Esophagus squamous epithelium (tissue), 5 donors: Measurements from ENCODE around the gene CCDC197. TPM values are rescaled to one million over a fixed set of nuclear protein-coding genes. Genes with fewer than 3 reads are reported as not detected.
A peak's percentile ranks its signal among the peaks of the same experiment; 100 is the strongest.

Experiments used
- DNase-seq: peaks from one replicate; lab custom pipeline; 2025; lab: John Stamatoyannopoulos, UW
- H3K27ac ChIP-seq, 4 donors: fragments of 200-600 bp; sonication (generic); one replicate each; pipeline ENCODE4 v1.5.1; 2016 to 2019; ENCODE audit warnings: mild to moderate bottlenecking in 1 of 4
- H3K27me3 ChIP-seq, 4 donors: fragments of 200-600 bp; sonication (generic); 1 replicate in 3 of 4; 2 replicates in 1 of 4; pipeline versions ENCODE4 v1.5.1 to v1.6.0; 2017 to 2021; ENCODE audit warnings: antibody characterized with exemption in 1 of 4
- H3K36me3 ChIP-seq, 3 donors: fragments of 200-600 bp; sonication (generic); one replicate each; pipeline ENCODE4 v1.5.1; 2016 to 2019
- H3K4me1 ChIP-seq, 3 donors: fragments of 200-600 bp; sonication (generic); one replicate each; pipeline ENCODE4 v1.5.1; 2017 to 2019
- H3K4me3 ChIP-seq, 4 donors: fragments of 200-600 bp; sonication (generic); 1 replicate in 3 of 4; 2 replicates in 1 of 4; pipeline ENCODE4 v1.5.1; 2016 to 2019; ENCODE audit warnings: mild to moderate bottlenecking in 2 of 4, moderate library complexity in 1 of 4
- H3K9me3 ChIP-seq, 3 donors: fragments of 200-600 bp; sonication (generic); one replicate each; pipeline ENCODE4 v1.5.1; 2016 to 2019
- POLR2A ChIP-seq, 4 donors: fragments of 450-650 bp; IDR thresholded peaks; one replicate each; pipeline ENCODE4 v1.6.1; 2017; ENCODE audit warnings: antibody characterized with exemption in 4 of 4, mild to moderate bottlenecking in 4 of 4, moderate library complexity in 3 of 4
- WGBS, 2 donors: methylation state at CpG; one replicate each; pipeline ENCODE4 v1.1.5; 2018; 5-methylcytosine and 5-hydroxymethylcytosine counted together
- intact Hi-C: fragments of 100-400 bp; cut with DNase I; formaldehyde crosslinking; loops from one replicate; pipeline ENCODE4 v1.15.0; 2022
- total RNA-seq, 4 donors: library from RNA; depleted of rRNA; stranded (reverse); fragments of >200 nt; gene quantifications; one replicate each; pipeline ENCODE4 v1.1.0, GENCODE V29; 2016
- TF ChIP-seq, protein P1 (sequence below), 6 experiments: fragments of 450-650 bp in 4 of 6; fragments of 200-600 bp in 2 of 6; sonication (generic) in 2 of 6; IDR thresholded peaks; one replicate each; pipeline ENCODE4 v1.5.1; 2016 to 2019; ENCODE audit warnings: antibody characterized with exemption in 6 of 6, mild to moderate bottlenecking in 4 of 6, moderate library complexity in 4 of 6
- donor health status: DM: yes; HTN: yes; CAD: no.

CCDC197 gene
- total RNA-seq, 4 donors from 2014 or later, result not detected

DNA sequence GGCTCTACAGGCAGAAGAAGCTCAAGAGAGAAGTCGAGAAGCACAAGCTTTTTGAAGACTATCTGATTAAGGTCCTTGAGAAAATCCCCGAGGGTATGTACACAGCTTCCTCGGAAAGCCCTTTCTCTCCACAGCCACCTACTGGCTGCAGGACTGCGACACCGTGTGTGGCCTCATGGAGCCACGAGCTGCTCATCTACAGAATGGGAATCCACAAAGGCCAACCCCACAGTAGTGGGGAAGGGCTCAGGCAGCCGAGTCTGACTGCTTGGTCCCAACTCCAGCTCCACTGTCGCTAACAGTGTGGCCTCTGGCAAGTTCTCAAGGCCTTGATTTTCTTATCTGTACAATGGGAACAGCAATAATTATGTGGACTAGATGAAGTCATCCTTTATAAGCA lies 2.5 kb downstream of the CCDC197 start:
- intact Hi-C loops, result no loop called here

DNA sequence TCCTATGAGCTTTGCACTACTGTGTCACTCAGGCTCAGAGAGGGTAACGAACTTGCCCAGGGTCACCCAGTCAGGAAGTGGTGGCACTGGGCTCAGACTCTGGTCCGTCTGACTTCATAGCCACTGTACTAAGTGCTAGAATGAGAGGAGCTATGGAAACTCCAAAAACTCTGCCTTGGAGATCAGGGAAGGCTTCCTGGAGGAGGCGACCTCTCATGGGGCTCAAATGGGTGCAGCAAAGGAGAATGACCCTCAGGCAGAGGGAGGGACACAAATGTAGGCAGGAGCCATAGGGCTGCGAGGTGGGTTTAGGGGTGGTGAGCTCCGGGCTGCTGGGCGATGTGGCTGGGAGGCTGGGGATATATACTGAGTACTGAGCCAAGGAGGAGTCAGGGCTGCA lies 3.2 kb downstream of the CCDC197 start:
- H3K27ac ChIP-seq, result no peak overlapping the region
- WGBS, 2 donors, result 87 to 88% methylated on average over 4 to 6 of the region's 6 CpGs

More for the DNA sequence above, 2.5 kb downstream of the CCDC197 start:
- 45 to 94% methylated on average over 3 to 7 of the region's 8 CpGs for WGBS, 2 donors
- Histone ChIP-seq H3K27ac (no peak overlapping the region), H3K9me3 (no peaks in the 10 kb centered on the region), H3K4me3 (no peak overlapping the region), H3K4me1 (peaks cover 0 to 34% (median 23%) of the 10 kb centered on the region in 3 donors), H3K27me3 (peaks cover 0 to 50% (median 2%) of the 10 kb centered on the region in 4 donors), H3K36me3 (no peaks in the 10 kb centered on the region)
- TF ChIP-seq, protein P1, sequence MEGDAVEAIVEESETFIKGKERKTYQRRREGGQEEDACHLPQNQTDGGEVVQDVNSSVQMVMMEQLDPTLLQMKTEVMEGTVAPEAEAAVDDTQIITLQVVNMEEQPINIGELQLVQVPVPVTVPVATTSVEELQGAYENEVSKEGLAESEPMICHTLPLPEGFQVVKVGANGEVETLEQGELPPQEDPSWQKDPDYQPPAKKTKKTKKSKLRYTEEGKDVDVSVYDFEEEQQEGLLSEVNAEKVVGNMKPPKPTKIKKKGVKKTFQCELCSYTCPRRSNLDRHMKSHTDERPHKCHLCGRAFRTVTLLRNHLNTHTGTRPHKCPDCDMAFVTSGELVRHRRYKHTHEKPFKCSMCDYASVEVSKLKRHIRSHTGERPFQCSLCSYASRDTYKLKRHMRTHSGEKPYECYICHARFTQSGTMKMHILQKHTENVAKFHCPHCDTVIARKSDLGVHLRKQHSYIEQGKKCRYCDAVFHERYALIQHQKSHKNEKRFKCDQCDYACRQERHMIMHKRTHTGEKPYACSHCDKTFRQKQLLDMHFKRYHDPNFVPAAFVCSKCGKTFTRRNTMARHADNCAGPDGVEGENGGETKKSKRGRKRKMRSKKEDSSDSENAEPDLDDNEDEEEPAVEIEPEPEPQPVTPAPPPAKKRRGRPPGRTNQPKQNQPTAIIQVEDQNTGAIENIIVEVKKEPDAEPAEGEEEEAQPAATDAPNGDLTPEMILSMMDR (IDR thresholded peaks at IDR 0.05), result no peak
- TF ChIP-seq POLR2A (IDR thresholded peaks at IDR 0.05), result no peak
- DNase-seq, result no peak

DNA sequence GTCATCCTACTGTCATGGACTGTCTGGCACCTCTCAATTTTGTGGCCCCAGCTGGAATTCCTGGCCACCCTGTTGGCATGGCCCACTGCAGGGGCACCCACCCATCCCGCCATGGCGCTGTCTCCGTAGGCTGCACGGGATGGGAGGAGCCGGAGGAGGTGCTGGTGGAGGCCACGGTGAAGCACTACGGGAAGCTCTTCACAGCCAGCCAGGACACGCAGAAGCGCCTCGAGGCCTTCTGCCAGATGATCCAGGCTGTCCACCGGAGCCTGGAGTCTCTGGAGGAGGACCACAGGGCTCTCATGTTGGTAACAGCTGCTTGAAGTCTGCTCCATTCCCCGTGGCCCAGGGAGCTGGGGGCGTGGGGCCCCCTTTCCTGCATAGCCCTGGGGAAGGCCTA lies 3.9 kb downstream of the CCDC197 start:
- intact Hi-C loops, result loop anchor here (5.0 kb wide), 1 partner anchor 64 kb away; no protein-coding TSS in a partner anchor
- H3K9me3 ChIP-seq, result no peaks in the 10 kb centered on the region
- peaks cover 0 to 55% (median 2%) of the 10 kb centered on the region in 4 donors for H3K27me3 ChIP-seq
- 40% methylated on average over 9 of the region's 13 CpGs; no CpG with 5 or more reads in 1 of the 2 donors for WGBS, 2 donors
- no peak overlapping the region for H3K27ac ChIP-seq
- DNase-seq, result no peak
- no peak overlapping the region for H3K4me3 ChIP-seq
- H3K36me3 ChIP-seq, result no peaks in the 10 kb centered on the region
- TF ChIP-seq, protein P1 (IDR thresholded peaks at IDR 0.05), result no peak
- TF ChIP-seq POLR2A (IDR thresholded peaks at IDR 0.05), result no peak
- H3K4me1 ChIP-seq, result peaks cover 0 to 19% (median 12%) of the 10 kb centered on the region in 3 donors

More for the DNA sequence above, 3.2 kb downstream of the CCDC197 start:
- intact Hi-C loops, result loop anchor here (5.0 kb wide), 1 partner anchor 63 kb away; no protein-coding TSS in a partner anchor
- no peak for DNase-seq
- H3K4me1 ChIP-seq, result peaks cover 0 to 27% (median 19%) of the 10 kb centered on the region in 3 donors
- H3K4me3 ChIP-seq, result no peak overlapping the region
- no peaks in the 10 kb centered on the region for H3K36me3 ChIP-seq
- H3K27me3 ChIP-seq, result peaks cover 0 to 57% (median 2%) of the 10 kb centered on the region in 4 donors
- TF ChIP-seq, protein P1 (IDR thresholded peaks at IDR 0.05), result no peak
- TF ChIP-seq POLR2A (IDR thresholded peaks at IDR 0.05), result no peak
- H3K9me3 ChIP-seq, result no peaks in the 10 kb centered on the region

DNA sequence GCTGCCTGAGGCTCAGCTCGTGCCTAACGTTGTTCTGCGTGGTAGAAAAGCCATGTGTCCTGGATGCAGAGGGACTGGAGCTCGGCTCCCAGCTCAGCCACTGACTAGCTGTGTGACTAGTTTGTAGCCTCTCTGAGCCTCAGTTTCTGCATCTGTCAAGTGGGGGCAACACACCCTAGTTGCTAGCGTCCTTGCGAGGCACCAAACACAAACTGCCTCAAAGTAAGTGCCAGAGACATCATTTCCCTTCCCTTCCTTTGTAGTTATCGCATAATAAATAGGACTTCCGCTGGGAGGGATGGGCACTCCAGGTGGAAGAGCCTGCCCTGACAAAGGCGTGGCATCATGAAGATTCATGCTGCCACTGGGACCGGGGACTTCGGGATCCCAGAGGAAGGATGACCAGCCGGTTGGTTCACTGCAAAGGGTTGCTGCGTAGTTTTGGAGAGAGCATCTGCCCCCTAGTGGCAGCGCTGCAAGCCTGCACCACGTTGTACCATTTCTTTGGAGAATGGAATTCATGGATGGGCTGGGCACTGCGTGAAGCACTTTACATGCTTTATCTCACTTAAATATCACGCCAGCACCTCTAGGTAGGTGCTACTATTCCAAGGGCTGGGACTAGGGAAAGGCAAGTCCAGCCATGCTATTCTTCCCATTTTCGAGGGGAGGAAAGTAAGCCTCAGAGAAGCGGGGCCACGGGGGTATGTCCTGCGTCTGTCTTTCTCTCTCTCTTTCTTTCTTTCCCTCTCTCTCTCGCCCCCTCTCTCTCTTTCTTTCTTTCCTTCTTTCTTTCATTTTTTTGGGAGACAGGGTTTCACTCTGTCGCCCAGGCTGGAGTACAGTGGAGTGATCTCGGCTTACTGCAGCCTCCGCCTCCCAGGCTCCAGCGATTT lies 4.6 kb downstream of the CCDC197 start:
- no peak for DNase-seq
- WGBS, 2 donors, result 40 to 42% methylated on average over 16 to 19 of the region's 26 CpGs
- H3K4me3 ChIP-seq, result peak overlapping the region in 1 of 4 donors; percentile 28

More for the DNA sequence above, 4.6 kb downstream of the CCDC197 start:
- Histone ChIP-seq H3K27me3 (peaks cover 0 to 54% (median 2%) of the 10 kb centered on the region in 4 donors), H3K4me1 (peaks cover 0 to 15% (median 12%) of the 10 kb centered on the region in 3 donors), H3K36me3 (no peaks in the 10 kb centered on the region), H3K27ac (no peak overlapping the region), H3K9me3 (no peaks in the 10 kb centered on the region)
- no peak for TF ChIP-seq POLR2A (IDR thresholded peaks at IDR 0.05)
- TF ChIP-seq, protein P1 (IDR thresholded peaks at IDR 0.05), result peak; percentile 93 to 97 (median 95)
- intact Hi-C loops, result loop anchor here (5.0 kb wide), 1 partner anchor 64 kb away; no protein-coding TSS in a partner anchor
